Eye (tissue), 1 donor: ENCODE data around the gene CCT3.

Experiments
- DNase-seq: peaks from one replicate; pipeline ENCODE4 v3.0.0-alpha.2; 2015

The CCT3 gene

GRCh38 chr1:156270314-156270713 lies 67.8 kb downstream of the CCT3 start:
- DNase-seq, result no peak

DNA sequence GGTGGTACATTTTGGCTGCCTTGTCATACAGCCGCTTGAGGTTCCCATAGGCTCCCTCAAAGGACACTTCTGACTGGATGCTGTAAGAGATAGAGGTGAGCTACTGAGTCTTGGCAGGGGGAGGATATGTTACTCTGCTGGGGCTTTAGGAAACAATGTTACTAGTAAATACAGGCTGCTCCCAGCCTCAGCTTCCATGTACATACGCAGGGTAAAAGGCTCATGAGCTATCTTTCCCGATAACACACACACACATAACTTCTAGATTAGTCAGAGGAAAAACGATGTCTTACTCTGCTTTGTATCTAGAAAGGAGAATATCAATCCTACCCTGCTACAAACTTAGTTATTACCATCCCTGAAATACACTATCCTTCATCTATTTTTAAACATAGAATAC lies 69.8 kb downstream of the CCT3 start:
- no peak for DNase-seq

GRCh38 chr1:156266051-156266450 lies 72.0 kb downstream of the CCT3 start:
- DNase-seq, result no peak

GRCh38 chr1:156263288-156263655 lies 74.8 kb downstream of the CCT3 start:
- no peak for DNase-seq

GRCh38 chr1:156262461-156263287 lies 75.4 kb downstream of the CCT3 start:
- DNase-seq, result no peak

DNA sequence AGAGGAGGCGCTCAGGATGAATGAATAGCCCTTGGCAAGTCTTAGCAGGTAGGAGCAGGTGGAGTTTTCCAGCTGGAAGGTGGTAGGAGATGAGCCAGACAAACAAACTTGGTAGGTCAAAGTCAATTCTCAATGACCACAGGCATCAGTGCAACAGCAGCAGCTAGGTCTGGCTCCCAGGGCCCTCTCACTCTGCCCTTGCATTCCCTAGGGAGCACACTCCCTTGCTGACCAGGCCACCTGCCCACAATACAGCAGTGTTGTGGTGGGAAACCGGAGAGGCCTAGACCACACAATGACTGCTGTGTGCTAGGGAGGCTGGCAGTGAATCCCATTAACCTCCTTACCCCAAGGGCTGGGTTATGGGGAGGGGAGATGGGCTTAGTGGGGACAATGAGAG lies 77.2 kb downstream of the CCT3 start:
- no peak for DNase-seq

GRCh38 chr1:156259805-156260204 lies 78.3 kb downstream of the CCT3 start:
- no peak for DNase-seq
